GM12874 (cell line): ENCODE measurements around the gene SDR42E2.

Experiments used
- TF ChIP-seq, protein P1 (sequence below): IDR thresholded peaks from 2 replicates; pipeline ENCODE4 v1.5.1; 2011; ENCODE audit warnings: low read depth, mild to moderate bottlenecking, control low read depth, low read length, moderate library complexity; ENCODE audit not compliant: insufficient read depth

Gene SDR42E2

DNA sequence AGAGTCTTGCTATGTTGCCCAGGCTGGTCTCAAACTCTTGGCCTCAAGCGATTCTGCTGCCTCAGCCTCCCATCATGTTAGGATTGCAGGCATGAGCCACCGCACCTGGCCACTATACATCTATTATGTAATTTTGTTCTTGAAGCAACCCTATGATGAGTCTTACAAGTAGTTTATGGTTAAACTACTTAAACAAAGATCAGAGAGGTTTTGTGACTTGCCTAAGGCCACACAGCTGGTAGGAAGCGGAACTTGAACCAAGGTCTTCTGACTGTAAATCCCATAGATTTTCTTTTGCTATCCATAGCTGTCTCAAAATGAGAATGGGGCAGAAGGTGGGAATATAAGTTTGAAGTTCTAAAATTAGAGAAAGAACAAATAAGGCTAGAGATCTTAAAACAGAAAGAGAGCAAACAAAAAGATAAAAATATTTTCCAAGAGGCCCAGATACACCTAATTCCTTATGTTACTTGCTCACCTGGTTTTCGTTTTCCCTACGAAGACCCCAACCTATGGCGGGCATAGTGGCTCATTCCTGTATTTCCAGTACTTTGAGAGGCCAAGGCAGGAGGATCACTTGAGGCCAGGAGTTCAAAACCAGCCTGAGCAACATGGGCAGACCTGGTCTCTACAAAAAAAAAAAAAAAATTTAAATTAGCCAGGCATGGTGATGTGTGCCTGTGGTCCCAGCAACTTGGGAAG is 37.6 kb upstream of the SDR42E2 start:
- TF ChIP-seq, protein P1, sequence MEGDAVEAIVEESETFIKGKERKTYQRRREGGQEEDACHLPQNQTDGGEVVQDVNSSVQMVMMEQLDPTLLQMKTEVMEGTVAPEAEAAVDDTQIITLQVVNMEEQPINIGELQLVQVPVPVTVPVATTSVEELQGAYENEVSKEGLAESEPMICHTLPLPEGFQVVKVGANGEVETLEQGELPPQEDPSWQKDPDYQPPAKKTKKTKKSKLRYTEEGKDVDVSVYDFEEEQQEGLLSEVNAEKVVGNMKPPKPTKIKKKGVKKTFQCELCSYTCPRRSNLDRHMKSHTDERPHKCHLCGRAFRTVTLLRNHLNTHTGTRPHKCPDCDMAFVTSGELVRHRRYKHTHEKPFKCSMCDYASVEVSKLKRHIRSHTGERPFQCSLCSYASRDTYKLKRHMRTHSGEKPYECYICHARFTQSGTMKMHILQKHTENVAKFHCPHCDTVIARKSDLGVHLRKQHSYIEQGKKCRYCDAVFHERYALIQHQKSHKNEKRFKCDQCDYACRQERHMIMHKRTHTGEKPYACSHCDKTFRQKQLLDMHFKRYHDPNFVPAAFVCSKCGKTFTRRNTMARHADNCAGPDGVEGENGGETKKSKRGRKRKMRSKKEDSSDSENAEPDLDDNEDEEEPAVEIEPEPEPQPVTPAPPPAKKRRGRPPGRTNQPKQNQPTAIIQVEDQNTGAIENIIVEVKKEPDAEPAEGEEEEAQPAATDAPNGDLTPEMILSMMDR: no peak

DNA sequence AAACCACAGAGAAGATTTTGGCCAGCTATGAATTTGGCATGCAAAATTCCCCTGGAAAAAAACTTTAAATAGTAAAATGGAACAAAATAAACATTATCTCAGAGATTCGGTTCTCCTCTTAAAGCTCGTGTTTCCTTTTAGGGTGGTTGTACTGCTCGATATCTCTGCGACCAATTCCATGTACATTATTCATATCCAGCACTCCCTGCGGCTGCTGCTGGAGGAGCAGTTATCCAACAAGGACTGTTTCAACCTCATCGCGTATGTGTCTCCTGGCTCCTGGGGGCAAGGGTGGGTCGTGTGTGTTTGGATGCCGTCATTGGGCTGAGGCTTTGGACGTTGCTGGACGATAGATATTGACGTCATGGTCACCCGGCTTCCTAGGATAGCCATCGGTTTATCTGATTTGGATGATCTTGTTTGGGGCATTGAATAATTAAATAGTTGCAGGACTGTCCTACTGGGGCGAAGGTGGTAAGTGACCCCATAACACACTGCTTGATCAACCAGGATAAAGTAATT is 36.2 kb upstream of the SDR42E2 start:
- TF ChIP-seq, protein P1: no peak

DNA sequence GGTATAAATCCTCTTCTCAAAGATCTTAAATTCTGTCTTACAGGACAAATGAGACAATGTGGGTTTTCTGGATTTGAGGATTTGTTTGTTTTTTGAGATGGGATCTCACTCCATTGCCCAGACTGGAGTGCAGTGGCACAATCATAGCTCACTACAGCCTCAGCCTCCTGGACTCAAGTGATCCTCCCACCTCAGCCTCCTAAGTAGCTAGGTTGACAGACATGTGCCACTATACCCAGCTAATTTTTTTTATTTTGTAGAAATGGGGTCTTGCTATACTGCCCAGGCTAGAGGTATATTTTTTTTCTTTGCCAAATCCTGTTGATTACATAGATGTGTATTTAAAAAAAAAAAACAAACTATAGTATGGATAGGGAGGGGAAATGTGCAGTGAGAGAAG is 31.8 kb upstream of the SDR42E2 start:
- TF ChIP-seq, protein P1: no peak

DNA sequence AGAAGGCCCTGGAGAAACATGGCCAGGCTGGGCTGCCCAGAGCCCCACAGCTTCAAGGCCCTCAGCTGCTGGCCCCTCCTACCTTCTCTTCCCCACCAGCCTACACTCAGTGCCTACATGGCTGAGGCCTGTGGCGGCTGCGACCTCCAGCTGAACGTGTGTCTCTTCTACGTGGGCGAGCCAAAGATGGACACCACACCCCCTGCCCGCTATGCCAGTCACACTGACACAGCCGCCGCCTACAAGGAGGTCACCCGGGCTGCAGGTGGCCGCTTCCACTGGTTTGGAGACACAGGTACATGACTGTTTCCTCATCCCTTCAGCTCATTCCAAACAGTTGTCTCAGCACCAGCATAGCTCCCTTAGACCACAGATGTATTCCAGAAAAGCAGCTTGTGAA is 29.5 kb upstream of the SDR42E2 start:
- TF ChIP-seq, protein P1: no peak

DNA sequence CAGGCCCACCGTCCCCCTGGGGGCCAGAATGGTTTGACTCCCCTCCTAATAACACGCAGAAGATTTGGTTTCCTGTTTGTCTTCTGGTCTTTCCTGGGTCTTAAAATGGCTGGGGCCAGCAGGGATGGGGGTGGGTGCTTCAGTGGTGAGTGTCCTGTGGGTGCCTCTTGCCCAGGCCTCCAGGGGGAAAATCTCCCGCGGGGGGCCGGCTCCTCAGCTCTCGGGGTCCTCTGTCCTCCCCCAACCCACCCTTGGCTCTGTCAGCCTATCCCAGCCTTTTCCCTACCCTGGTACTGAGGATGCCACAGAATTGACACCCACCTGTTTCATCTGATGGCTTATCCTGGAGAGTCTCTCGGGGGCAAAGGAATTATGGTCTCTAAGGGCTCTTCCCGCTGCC is 23.8 kb upstream of the SDR42E2 start:
- TF ChIP-seq, protein P1: no peak

DNA sequence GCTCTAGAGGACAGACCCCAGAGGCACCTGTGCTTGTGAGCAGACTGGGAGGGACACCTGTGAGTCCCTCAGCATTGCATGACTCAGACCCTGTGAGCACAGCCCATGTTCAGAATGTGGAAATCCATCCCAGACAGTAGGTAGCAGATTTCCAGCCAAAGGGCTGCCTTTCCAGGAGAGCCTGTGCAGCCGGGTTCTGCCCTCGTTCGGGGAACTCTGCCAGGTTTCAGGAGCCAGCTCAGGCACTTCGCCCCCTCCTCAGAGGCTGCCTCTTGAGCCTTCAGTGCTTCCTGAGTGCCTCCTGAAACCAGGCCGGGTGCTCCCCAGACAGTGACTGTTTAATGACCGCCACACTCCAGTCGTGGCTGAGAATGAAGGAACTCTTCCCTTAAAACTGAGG is 23.3 kb upstream of the SDR42E2 start:
- TF ChIP-seq, protein P1: no peak

DNA sequence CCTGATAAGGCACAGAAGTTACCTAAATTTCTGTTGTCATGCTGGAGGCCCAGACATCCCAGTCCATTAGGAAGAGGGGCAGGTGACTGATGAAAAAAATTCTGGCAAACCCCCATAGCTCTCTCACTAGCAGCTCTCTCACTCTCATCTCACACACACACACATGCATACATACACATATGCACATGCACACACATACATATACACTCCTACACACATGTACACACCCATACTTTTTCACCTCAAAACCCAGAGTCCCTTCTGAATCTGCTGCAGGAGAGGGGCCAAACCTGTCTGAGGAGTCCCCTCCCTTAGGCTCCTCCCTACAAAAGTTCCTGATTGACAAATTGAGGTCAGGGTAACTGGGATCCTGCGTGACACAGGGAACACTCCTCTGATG is 22.6 kb upstream of the SDR42E2 start:
- TF ChIP-seq, protein P1: no peak

DNA sequence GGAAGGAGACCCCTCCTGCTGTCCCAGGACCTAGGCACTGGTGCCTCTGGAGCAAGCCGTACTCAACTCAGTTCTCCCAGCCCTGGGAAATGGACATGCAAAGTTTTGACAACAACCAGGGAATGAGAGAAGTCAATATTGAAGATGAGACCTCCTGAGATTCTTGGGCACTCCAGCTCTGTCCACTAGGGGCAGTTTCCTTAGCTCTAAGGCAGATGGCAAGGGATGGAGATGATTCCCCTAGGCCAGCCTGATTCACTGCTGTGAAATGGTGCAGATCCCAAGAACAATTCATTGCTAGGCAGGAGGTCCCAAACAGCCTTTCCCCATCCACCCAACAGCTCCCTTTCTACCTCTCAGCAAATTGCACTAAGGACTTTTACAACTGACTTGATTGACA is 20.5 kb upstream of the SDR42E2 start:
- TF ChIP-seq, protein P1: peak; percentile 62
